WERI-Rb-1 (cell line): Measurements from ENCODE around the gene TTC22.
A peak's percentile ranks its signal among the peaks of the same experiment; 100 is the strongest.

ENCODE experiments used
- DNase-seq: peaks from one replicate; pipeline ENCODE4 v3.0.0-alpha.2; 2020
- H3K27ac ChIP-seq: fragments of 250-450 bp; sonication (Bioruptor Pico); 2 replicates; pipeline ENCODE4 v1.5.1; 2020; ENCODE audit warnings: mild to moderate bottlenecking, moderate library complexity
- H3K27me3 ChIP-seq: fragments of 250-450 bp; sonication (Bioruptor Pico); 2 replicates; pipeline ENCODE4 v1.5.1; 2021; ENCODE audit warnings: mild to moderate bottlenecking, low read depth, moderate library complexity; ENCODE audit not compliant: insufficient read depth, severe bottlenecking
- H3K36me3 ChIP-seq: fragments of 250-450 bp; sonication (Bioruptor Pico); 2 replicates; pipeline ENCODE4 v1.5.1; 2020; ENCODE audit warnings: mild to moderate bottlenecking, moderate library complexity
- H3K4me3 ChIP-seq: 2 replicates; pipeline ENCODE4 v1.5.1; 2011; ENCODE audit warnings: low read depth, mild to moderate bottlenecking, control low read depth, low read length
- H3K9me3 ChIP-seq: fragments of 250-450 bp; sonication (Bioruptor Pico); 2 replicates; pipeline ENCODE4 v1.5.1; 2021; ENCODE audit warnings: mild to moderate bottlenecking, moderate library complexity; ENCODE audit not compliant: severe bottlenecking
- CTCF ChIP-seq: IDR thresholded peaks from 2 replicates; pipeline ENCODE4 v1.5.1; 2011; ENCODE audit warnings: low read depth, mild to moderate bottlenecking, control low read depth, inconsistent platforms, low read length

Gene TTC22

GRCh38 chr1:54764133-54764921, 36.8 kb downstream of the TTC22 start, which contains the start of gene PARS2:
TSS of gene PARS2 (minus strand) at chr1:54764523. CDS start at chr1:54759161, 5,362 bp downstream.
- no peaks in the 10 kb centered on the region for H3K36me3 ChIP-seq
- TF ChIP-seq CTCF: no peak
- peak; percentile 97 for DNase-seq
- peak within 1 kb of the TSS; percentile 54 for H3K27ac ChIP-seq
- peak within 1 kb of the TSS; percentile 94 for H3K4me3 ChIP-seq
- no peaks in the 10 kb centered on the region for H3K9me3 ChIP-seq
- no peaks in the 10 kb centered on the region for H3K27me3 ChIP-seq

GRCh38 chr1:54763816-54764132, 37.3 kb downstream of the TTC22 start:
- no peaks in the 10 kb centered on the region for H3K27me3 ChIP-seq
- H3K36me3 ChIP-seq: peaks cover under 1% of the 10 kb centered on the region; the same call in 1 of the 2 replicates
- no peaks in the 10 kb centered on the region for H3K9me3 ChIP-seq
- no peak for DNase-seq
- peak overlapping the region; percentile 94 for H3K4me3 ChIP-seq
- no peak for TF ChIP-seq CTCF
- peak overlapping the region; percentile 54 for H3K27ac ChIP-seq

- no peak overlapping the region for H3K4me3 ChIP-seq
- no peak for TF ChIP-seq CTCF
- H3K27ac ChIP-seq: peak overlapping the region; percentile 78
- H3K9me3 ChIP-seq: no peaks in the 10 kb centered on the region
- H3K36me3 ChIP-seq: peaks cover 18% of the 10 kb centered on the region
- no peak for DNase-seq
- no peaks in the 10 kb centered on the region for H3K27me3 ChIP-seq
These were observed 42.3 kb downstream of the TTC22 start for GRCh38 chr1:54758678-54759348.

GRCh38 chr1:54757833-54758232, 43.3 kb downstream of the TTC22 start:
- DNase-seq: no peak
- Histone ChIP-seq H3K27me3 (no peaks in the 10 kb centered on the region), H3K27ac (no peak overlapping the region), H3K4me3 (no peak overlapping the region), H3K36me3 (peaks cover 18% of the 10 kb centered on the region), H3K9me3 (no peaks in the 10 kb centered on the region)
- TF ChIP-seq CTCF: no peak

GRCh38 chr1:54754486-54755285, 46.4 kb downstream of the TTC22 start:
- H3K27ac ChIP-seq: no peak overlapping the region

More at GRCh38 chr1:54754486-54755285, 46.4 kb downstream of the TTC22 start:
- Histone ChIP-seq H3K4me3 (no peak overlapping the region), H3K36me3 (peaks cover 18% of the 10 kb centered on the region), H3K27me3 (no peaks in the 10 kb centered on the region), H3K9me3 (no peaks in the 10 kb centered on the region)
- peak; percentile 35 for DNase-seq
- no peak for TF ChIP-seq CTCF
